ENCODE data around the gene SLC29A3.
"Not testable (repeated sequence)": the region's sequence is repeated elsewhere in the genome, so short reads cannot be mapped to it uniquely, and the experiment has no call there.

Gene SLC29A3

GRCh38 chr10:71319042-71319799 lies at the start of gene SLC29A3:
Gene SLC29A3 (plus strand): TSS chr10:71319259. CDS start chr10:71319310, 51 bp downstream.
- peak; percentile 41 to 73 for DNase-seq

DNA sequence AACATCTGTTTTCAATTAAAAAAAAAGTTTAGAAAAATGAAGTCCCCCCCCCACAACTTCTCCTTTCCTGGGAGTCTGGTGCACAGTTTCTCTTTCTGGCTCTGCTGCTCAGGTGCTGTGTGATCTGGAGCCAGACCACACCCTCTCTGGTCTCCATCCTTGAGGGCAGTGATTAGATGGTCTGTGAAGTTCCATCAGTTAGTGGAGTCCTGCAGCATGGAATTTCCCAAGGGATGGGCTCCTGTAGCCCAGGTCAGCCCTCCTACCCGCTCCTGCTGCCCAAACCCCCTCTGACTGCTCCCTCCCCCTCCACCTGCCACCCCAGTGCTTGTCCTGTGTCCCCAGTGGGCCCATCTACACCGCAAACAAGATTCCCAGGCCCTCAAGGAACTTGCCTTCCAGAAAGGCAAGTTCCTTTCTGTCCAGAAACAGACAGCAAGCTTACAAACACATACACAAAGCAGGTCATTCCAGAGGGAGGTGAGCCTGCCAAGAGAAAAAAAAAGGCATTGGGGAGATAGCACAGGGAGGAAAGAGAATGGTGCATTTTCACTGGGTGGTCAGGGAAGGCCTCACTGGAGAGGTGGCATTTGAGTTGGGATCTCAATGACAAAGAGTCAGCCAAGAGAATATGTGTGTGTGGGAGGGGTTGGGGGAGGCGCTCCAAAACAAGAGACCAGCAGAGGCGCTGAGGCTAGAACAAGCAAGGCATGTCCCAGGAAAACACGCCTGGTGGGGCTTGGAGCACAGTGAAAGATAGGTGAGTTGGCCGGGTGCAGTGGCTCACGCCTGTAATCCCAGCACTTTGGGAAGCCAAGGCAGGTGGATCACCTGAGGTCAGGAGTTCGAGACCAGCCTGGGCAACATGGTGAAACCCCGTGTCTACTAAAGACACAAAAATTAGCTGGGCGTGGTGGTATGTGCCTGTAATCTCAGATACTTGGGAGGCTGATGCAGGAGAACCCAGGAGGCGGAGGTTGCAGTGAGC lies 49.5 kb upstream of the SLC29A3 start:
- no peak for DNase-seq

DNA sequence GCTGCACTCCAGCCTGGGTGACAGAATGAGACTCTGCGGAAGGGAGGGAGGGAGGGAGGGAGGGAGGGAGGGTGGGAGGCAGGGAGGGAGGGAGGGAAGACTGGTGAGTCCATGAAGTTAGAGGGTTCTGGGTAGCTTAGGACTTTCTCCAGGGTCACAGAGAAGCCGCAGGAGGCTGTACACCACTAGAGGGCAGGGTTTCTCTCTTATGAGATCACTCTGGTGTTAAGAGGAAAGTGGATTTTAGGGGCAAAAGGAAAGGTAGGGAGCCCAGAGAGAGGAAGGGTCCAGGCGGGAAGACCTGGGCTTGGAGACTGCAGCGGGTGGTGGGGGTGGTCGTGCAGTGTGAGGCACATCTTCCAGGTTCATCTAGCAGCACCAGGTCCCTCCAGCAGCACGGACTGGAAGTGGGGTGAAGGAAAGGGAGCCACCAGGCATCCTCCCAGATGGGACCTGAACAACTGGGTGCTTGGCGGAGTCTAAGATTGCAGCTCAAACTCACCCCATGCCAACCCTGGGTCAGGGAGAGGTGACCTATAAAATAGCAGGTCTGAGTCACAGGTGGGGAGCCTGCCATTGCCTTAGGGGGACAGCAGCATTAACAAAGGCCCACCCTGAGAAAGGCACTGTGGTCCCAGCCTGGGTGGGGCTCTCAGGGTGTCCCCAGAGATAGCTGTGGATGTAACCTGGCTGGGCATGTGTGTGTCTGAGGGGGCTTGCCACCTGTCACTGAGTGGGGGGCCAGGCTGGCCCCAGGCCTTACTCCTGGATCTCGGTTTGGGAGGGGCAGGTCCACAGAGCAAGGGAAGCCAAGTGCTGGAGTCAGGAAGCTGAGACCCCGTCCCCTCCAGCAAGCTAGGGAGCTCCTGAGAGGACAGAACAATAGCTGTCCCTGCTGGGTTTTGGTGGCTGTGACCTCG lies 48.5 kb upstream of the SLC29A3 start:
- peak in 1 of 2 experiments; percentile 42 for DNase-seq

DNA sequence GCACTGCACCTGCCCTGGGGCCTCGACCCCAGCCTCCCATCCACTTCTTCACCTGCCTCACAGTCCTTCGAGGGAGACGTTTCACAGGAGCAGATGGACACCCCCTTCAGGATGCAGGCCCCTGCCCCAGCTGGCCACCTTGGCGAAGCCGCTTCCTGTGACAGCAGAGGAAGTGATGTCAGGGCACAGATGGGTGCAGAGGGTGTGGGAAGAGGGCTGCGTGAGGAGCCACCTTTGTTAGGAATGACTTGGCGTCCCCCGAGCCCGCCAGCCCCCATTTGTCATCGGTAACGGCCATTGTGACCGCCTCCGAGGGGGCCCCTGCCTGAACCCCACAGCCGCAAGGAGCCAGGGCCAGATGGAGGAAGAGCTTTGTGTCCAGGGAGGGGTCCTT lies 47.4 kb upstream of the SLC29A3 start:
- DNase-seq, result no peak

GRCh38 chr10:71272056-71272771 lies 46.8 kb upstream of the SLC29A3 start:
- DNase-seq, result peak in 1 of 2 experiments; percentile 7

DNA sequence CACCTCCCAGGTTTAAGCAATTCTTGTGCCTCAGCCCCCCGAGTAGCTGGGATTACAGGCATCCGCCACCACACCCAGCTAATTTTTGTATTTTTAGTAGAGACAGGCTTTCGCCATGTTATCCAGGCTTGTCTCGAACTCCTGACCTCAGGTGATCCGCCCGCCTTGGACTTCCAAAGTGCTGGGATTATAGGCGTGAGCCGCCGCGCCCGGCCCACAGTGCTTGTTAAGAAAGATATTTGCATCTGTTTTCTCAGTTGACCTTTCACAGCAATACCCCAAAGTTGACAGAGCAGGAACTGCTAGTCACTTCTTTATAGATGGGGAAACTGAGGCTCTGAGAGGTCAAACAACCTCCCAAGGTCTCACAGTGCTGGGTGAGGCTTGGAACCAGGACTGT lies 46.1 kb upstream of the SLC29A3 start:
- DNase-seq, result not testable (repeated sequence)

- no peak for DNase-seq
Observed at GRCh38 chr10:71273506-71273905, 45.6 kb upstream of the SLC29A3 start.

DNA sequence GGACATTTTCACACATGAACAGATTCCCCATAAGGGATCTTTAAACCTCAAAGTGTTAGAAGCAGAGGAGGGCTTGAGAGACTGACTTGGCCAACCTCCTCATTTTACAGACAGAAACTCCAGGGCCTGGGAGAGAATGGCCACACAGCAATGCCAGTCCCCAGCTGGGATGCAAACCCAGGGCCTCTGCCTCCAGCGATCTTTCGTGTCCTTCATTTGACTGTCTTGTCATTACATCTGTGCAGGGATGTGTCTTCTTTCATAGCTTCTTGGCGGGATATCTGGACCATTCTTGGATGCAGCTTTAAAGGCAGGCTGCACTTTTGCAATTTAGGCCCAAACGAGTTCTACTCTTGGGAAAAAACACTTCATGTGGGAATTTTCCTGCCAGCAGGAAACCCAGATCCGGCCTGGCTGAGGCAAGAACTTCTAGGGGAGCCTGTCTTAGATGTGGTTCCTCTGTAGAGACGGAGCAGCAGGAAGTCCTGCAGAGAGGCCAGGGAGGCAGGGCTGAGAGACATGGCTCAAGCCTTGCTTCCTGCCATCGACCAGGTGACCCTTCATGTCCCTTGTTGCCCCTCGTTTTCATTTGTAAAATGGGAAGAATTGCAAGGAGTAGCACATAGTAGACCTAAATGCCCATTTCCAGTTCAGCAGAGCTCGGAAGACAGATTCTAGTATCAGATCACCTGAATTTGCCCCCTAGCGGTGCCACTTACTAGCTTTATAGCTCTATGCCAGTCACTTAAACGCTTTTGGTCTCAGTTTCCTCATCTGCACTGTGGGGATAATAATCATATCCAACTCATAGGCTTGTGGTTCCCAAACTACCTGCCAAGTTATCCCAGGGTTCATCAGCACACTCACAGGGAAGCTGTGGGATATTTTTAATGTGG lies 43.9 kb upstream of the SLC29A3 start:
- no peak for DNase-seq

GRCh38 chr10:71276873-71277272 lies 42.2 kb upstream of the SLC29A3 start:
- DNase-seq, result no peak

DNA sequence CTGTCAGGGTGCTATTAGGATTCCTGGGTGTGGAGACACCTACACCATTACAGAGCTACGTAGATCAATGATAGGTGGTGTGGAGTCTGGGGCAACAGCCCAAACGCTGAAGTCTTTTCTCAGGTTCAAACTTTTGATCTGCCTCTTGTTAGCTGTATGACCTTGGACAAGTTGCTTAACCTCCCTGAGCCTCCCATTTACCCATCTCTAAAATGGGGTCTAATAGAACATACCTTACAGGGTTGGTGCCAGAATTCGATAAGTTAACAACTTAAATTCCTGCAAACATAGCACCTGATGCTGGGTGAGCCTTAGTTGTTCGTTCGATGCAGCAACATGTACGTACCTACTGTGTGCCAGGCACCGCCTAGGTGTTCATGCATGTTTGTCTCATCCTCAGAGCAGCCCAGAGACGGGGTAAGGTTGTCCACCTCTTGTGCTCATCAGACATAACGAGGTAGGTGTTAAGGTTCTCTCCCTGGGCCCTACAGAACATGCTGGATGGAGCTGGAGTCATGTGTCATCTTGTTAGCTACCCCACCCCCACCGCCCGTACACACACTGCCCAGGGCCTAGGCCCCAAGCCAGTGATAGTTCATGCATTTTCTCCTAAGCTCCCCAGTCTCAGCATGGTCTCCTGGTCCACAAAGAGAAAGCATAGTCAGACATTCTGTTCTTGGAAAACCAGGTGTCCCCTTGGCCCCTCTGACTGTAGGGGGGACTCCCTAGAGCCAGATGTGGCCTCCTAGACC lies 41.0 kb upstream of the SLC29A3 start:
- no peak for DNase-seq

DNA sequence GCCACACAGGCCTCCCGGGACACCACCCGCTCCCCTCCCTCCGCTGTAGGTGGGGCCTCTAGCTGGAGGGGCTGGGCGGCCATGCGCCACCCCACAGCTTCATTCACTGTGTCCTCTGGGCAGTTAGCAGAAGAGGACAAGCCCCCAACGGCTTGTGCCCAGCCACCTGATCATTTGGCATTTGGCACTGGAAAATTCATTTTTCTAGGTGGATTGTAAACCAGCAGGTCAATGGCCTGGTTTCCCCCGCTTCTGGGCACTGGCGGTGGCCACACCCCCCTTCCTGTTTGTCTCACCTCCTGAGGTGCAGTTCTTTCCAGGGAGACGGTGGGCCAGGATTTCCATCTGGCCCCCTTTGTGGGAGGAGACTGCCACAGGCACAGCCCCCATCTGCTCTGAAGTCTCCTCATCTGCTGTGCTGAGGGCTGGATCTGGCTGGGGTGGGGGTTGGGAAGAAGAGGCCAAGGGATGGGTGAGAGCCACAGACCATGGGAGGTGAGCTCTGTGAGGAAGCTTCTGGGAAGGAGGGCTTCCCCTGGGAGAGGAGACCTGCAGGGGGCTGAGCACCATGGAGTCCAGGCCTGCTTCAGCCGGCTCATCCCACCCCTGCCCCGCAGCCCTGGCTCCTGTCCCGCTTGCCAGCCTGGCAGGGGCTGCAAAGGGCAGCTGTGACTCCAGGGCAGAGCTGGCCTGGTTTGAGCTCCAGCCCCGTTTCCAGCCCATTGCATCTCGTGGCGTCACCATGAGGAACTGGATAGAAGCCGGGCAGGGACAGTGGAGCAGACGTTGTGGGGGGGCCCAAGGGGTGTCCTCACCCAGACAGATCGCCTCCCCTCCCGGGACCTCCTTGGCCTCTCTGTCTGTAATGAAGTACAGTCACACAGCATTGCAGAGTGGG lies 40.1 kb upstream of the SLC29A3 start:
- DNase-seq, result no peak

GRCh38 chr10:71279590-71280170 lies 39.4 kb upstream of the SLC29A3 start:
- no peak for DNase-seq

DNA sequence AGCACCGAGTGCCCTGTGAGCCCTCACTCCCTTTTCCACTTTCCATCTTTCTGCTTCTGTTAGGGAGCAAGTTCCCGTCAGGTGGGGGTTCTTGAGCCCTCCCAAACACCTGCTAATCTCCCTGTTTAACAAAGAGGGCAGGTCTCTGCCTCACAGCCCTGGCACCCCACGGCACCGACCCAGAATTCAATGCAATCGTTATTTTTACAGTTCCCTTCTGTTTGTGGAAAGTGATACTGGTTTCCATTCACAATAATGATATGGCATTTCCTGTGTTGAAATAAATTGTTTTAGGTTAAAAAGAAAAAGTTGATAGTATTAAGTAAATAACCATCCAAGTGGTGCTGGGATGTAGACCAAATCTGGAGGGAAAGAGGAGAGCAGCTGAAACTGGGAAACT lies 38.8 kb upstream of the SLC29A3 start:
- no peak for DNase-seq

GRCh38 chr10:71280825-71281224 lies 38.2 kb upstream of the SLC29A3 start:
- DNase-seq, result no peak

DNA sequence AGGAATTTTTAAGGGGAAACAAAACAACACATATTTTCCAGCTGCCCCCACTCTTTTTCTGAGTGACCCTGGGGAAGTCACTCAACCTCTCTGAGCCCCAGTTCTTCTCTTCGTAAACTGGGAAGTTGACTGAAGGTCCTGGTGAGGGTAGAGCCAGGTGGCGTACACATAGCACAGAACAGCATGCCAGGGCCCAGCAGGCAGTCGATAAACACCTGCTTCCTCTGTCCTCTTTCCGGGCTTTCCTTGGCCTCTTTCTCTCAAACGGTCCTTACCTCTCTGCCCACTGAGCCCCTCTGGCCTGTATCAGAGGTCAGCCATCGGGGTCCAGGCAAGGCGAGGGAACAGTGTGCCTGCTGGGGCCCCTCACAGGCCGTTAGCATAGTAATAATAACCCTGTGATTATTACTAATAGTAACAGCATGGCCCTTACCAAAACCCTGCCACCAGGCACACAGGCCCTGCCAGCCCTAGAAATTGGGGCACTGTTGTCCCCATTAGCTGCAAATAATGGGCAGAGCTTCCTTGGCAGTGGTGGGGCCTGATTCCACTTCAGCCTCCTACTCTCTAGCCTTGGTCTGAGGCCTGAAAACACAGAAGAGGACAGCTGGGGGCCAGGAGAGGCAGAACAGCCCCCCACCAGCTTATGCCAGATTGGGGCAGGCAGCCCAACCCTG lies 37.3 kb upstream of the SLC29A3 start:
- no peak for DNase-seq

- DNase-seq, result no peak
Observed at GRCh38 chr10:71282323-71282680, 36.8 kb upstream of the SLC29A3 start.

GRCh38 chr10:71283410-71283809 lies 35.6 kb upstream of the SLC29A3 start:
- DNase-seq, result no peak

GRCh38 chr10:71283876-71284275 lies 35.2 kb upstream of the SLC29A3 start:
- DNase-seq, result no peak

Data from SW 1271 (cell line).